Duodenal mucosa (tissue), 2 donors: Measurements from ENCODE around the gene LRP2BP.
A peak's percentile ranks its signal among the peaks of the same experiment; 100 is the strongest.

Experiments used
- H3K27ac ChIP-seq: one replicate; pipeline ENCODE4 v1.7.0; 2013; ENCODE audit warnings: low read depth, low read length
- H3K27me3 ChIP-seq, 2 donors: one replicate each; pipeline ENCODE4 v1.7.0; 2013; ENCODE audit warnings: low read length in 2 of 2, control low read depth in 1 of 2; ENCODE audit not compliant: insufficient read depth in 2 of 2, control insufficient read depth in 1 of 2
- H3K36me3 ChIP-seq, 2 donors: one replicate each; pipeline ENCODE4 v1.7.0; 2013; ENCODE audit warnings: low read length in 2 of 2, control low read depth in 1 of 2; ENCODE audit not compliant: insufficient read depth in 2 of 2, control insufficient read depth in 1 of 2
- H3K4me1 ChIP-seq, 2 donors: one replicate each; pipeline ENCODE4 v1.7.0; 2013; ENCODE audit warnings: low read length in 2 of 2, control low read depth in 1 of 2; ENCODE audit not compliant: insufficient read depth in 2 of 2, control insufficient read depth in 1 of 2
- H3K4me3 ChIP-seq, 2 donors: one replicate each; pipeline ENCODE4 v1.7.0; 2013; ENCODE audit warnings: low read length in 2 of 2, low read depth in 1 of 2
- H3K9ac ChIP-seq, 2 donors: one replicate each; pipeline ENCODE4 v1.7.0; 2013; ENCODE audit warnings: low read length in 2 of 2, low read depth in 1 of 2
- H3K9me3 ChIP-seq, 2 donors: one replicate each; pipeline ENCODE4 v1.7.0; 2013; ENCODE audit warnings: low read length in 2 of 2, control low read depth in 1 of 2; ENCODE audit not compliant: control insufficient read depth in 1 of 2

LRP2BP gene

GRCh38 chr4:185395956-185396723 is 416 bp upstream of the LRP2BP start:
- Histone ChIP-seq H3K9me3 (no peaks in the 10 kb centered on the region), H3K4me3 (peak overlapping the region; percentile 86 to 92), H3K4me1 (peaks cover 13 to 15% of the 10 kb centered on the region in 2 donors), H3K9ac (peak overlapping the region; percentile 88 to 95), H3K36me3 (peaks cover under 1 to 10% of the 10 kb centered on the region in 2 donors), H3K27me3 (no peaks in the 10 kb centered on the region), H3K27ac (peak overlapping the region; percentile 100)

DNA sequence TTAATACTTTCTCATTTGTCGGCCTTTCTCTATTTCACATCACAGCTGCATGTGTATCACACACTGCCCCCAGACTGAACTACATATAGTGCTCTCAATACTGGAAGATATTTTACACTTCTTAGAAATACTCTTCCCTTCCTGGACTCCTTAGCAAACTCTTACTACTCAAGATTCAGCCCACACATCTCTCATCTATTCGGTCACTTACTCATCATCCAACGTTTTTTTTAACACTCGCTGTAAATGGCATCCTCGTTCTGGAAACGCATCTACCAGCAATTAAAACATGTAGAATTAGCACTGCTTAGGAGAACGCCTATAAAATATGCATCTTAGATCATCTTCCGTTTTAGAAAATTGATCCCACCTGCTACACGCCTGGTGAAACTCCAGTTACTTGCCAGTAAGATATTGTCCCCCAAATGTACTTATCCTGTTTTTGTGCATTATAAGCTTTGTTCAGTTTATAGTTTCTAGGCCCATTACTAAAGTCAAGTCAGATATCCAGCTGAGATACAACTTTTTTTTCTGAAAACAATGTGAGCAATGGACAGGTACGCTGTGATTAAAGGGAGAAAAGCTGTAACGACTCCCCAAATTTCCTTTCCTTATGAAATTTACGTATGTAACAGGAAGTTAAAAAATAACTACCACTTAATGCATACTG is 1.0 kb downstream of the LRP2BP start:
- no peaks in the 10 kb centered on the region for H3K36me3 ChIP-seq
- H3K27ac ChIP-seq, result no peak overlapping the region
- no peaks in the 10 kb centered on the region for H3K9me3 ChIP-seq
- peaks cover 13 to 15% of the 10 kb centered on the region in 2 donors for H3K4me1 ChIP-seq
- H3K9ac ChIP-seq, result peak overlapping the region; percentile 88 to 95
- H3K27me3 ChIP-seq, result no peaks in the 10 kb centered on the region
- peak overlapping the region; percentile 59 to 65 for H3K4me3 ChIP-seq

GRCh38 chr4:185392156-185392555 is 3.6 kb downstream of the LRP2BP start:
- no peaks in the 10 kb centered on the region for H3K9me3 ChIP-seq
- no peaks in the 10 kb centered on the region for H3K27me3 ChIP-seq
- H3K4me1 ChIP-seq, result peaks cover 6 to 10% of the 10 kb centered on the region in 2 donors
- no peak overlapping the region for H3K4me3 ChIP-seq
- H3K9ac ChIP-seq, result no peak overlapping the region
- no peak overlapping the region for H3K27ac ChIP-seq
- no peaks in the 10 kb centered on the region for H3K36me3 ChIP-seq

DNA sequence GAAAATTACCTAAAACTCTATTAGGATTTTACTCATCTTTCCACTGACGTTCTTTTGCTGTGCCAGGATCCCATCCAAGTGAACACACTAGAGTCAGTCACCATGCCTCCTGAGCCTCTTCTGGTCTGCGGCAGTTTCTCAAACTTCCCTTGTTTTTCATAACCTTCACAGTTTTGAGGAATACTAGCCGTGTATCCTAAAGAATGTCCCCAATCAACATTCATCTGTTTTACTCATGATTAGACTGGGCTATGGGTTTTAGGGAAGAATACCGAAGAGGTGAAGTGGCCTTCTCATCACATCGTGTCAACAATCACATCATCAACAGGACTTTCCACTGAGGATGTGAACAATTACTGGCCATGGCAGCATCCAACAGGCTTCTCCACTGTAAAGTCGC is 4.8 kb downstream of the LRP2BP start:
- no peak overlapping the region for H3K4me3 ChIP-seq
- H3K9me3 ChIP-seq, result no peaks in the 10 kb centered on the region
- H3K27ac ChIP-seq, result no peak overlapping the region
- H3K9ac ChIP-seq, result no peak overlapping the region
- H3K36me3 ChIP-seq, result no peaks in the 10 kb centered on the region
- peaks cover 6 to 7% of the 10 kb centered on the region in 2 donors for H3K4me1 ChIP-seq
- no peaks in the 10 kb centered on the region for H3K27me3 ChIP-seq

DNA sequence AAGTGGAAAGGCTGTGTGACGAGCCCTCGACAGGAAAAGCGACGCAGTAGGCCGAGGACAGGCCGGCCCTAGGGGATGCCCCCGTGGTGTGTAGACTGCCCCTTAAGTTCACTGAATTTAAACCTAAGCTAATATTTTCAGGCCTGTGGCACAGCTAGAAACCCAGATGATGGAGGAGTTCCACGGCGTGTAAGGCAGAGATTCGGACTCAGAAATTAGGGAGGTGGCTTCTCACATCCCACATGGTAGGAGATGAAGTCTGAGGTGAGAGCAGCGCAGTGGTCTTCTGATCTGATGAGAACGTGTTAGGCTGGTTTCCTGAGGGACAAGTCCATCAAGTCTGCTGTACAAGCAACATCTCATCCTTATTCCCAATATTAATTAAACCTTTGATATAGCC is 7.8 kb downstream of the LRP2BP start:
- Histone ChIP-seq H3K27me3 (no peaks in the 10 kb centered on the region), H3K4me3 (no peak overlapping the region), H3K36me3 (no peaks in the 10 kb centered on the region), H3K9me3 (no peaks in the 10 kb centered on the region), H3K27ac (no peak overlapping the region), H3K9ac (no peak overlapping the region), H3K4me1 (no peaks in the 10 kb centered on the region)

- H3K36me3 ChIP-seq, result no peaks in the 10 kb centered on the region
- H3K9me3 ChIP-seq, result peaks cover 0 to 2% of the 10 kb centered on the region in 2 donors
- no peaks in the 10 kb centered on the region for H3K4me1 ChIP-seq
- no peaks in the 10 kb centered on the region for H3K27me3 ChIP-seq
- no peak overlapping the region for H3K27ac ChIP-seq
- no peak overlapping the region for H3K4me3 ChIP-seq
- H3K9ac ChIP-seq, result no peak overlapping the region
Observed at GRCh38 chr4:185384930-185385331, 10.8 kb downstream of the LRP2BP start.

DNA sequence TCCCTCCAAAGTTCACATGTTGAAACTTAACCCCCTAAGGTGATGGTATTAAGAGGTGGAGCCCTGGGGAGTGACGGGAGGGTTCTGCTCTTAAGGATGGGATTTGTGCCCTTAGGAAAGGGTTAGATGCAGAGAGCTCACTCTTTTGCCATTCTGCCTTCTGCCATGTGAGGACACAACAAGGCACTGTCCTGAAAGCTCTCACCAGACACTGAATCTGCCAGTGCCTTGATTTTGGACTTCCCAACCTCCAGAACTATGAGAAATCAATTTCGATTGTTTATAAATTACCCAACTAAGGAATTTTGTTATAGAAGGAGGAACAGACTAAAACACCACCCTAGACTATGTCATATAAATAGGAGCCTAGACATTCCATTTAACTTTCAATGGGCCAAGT is 11.7 kb downstream of the LRP2BP start:
- Histone ChIP-seq H3K36me3 (no peaks in the 10 kb centered on the region), H3K9me3 (peaks cover 0 to 2% of the 10 kb centered on the region in 2 donors), H3K27ac (no peak overlapping the region), H3K4me3 (no peak overlapping the region), H3K4me1 (no peaks in the 10 kb centered on the region), H3K9ac (no peak overlapping the region), H3K27me3 (no peaks in the 10 kb centered on the region)

GRCh38 chr4:185383451-185383850 is 12.3 kb downstream of the LRP2BP start:
- Histone ChIP-seq H3K4me1 (no peaks in the 10 kb centered on the region), H3K9me3 (peaks cover 0 to 2% of the 10 kb centered on the region in 2 donors), H3K4me3 (no peak overlapping the region), H3K27ac (no peak overlapping the region), H3K27me3 (no peaks in the 10 kb centered on the region), H3K9ac (no peak overlapping the region), H3K36me3 (no peaks in the 10 kb centered on the region)

GRCh38 chr4:185382754-185383153 is 13.0 kb downstream of the LRP2BP start:
- H3K9me3 ChIP-seq, result peaks cover 0 to 2% of the 10 kb centered on the region in 2 donors
- H3K4me3 ChIP-seq, result no peak overlapping the region
- no peaks in the 10 kb centered on the region for H3K36me3 ChIP-seq
- H3K9ac ChIP-seq, result no peak overlapping the region
- H3K27ac ChIP-seq, result no peak overlapping the region
- H3K27me3 ChIP-seq, result no peaks in the 10 kb centered on the region
- no peaks in the 10 kb centered on the region for H3K4me1 ChIP-seq

- H3K27me3 ChIP-seq, result no peaks in the 10 kb centered on the region
- H3K9ac ChIP-seq, result no peak overlapping the region
- H3K27ac ChIP-seq, result no peak overlapping the region
- H3K9me3 ChIP-seq, result peaks cover 0 to 2% of the 10 kb centered on the region in 2 donors
- H3K4me3 ChIP-seq, result no peak overlapping the region
- no peaks in the 10 kb centered on the region for H3K36me3 ChIP-seq
- H3K4me1 ChIP-seq, result no peaks in the 10 kb centered on the region
Observed at GRCh38 chr4:185381288-185382196, 14.2 kb downstream of the LRP2BP start.
